Endothelial cell of umbilical vein (primary cell): ENCODE data around the gene PPCDC. TPM values are rescaled to one million over a fixed set of nuclear protein-coding genes. Genes with fewer than 3 reads are reported as not detected.
"Not testable (repeated sequence)": the region's sequence is repeated elsewhere in the genome, so short reads cannot be mapped to it uniquely, and the experiment has no call there.

Experiments
- BruUV-seq: library from RNA; stranded (reverse); fragments of 400-500 nt; replicated peaks from 2 replicates; lab custom pipeline; 2021; lab: Mats Ljungman, UMichigan
- CTCF ChIA-PET: fragments of 300-600, 350-600 bp; sonication (Branson Sonifier 250); formaldehyde crosslinking; loops from one replicate; lab custom pipeline; 2021; ENCODE audit warnings: antibody characterized with exemption, inconsistent platforms; lab: Charles Lee
- POLR2A ChIA-PET: fragments of 300-600, 350-600 bp; sonication (Branson Sonifier 250); formaldehyde crosslinking; loops from one replicate; lab custom pipeline; 2021; ENCODE audit warnings: antibody characterized with exemption, inconsistent platforms; lab: Charles Lee
- DNase-seq: peaks from one replicate; pipeline ENCODE4 v3.0.0-alpha.2; 2011; ENCODE audit warnings: low read depth, low spot score
- FAIRE-seq: peaks from 2 replicates; lab custom pipeline; 2011; peaks lifted over from hg19 to GRCh38; lab: Jason Lieb, UNC
- H2AFZ ChIP-seq: 2 replicates; pipeline ENCODE4 v1.6.0; 2012; ENCODE audit warnings: low read depth, low read length, control low read depth, inconsistent platforms
- H3K27ac ChIP-seq: 2 replicates; pipeline ENCODE4 v1.5.1; 2011; ENCODE audit warnings: low read depth, mild to moderate bottlenecking, control low read depth, low read length, moderate library complexity; ENCODE audit not compliant: insufficient read depth
- H3K27me3 ChIP-seq, 2 experiments: 2 replicates each; pipeline versions ENCODE4 v1.6.0 to v1.6.1; 2011; ENCODE audit warnings: low read length in 2 of 2, mixed read lengths in 1 of 2; ENCODE audit not compliant: control insufficient read depth in 2 of 2, insufficient read depth in 2 of 2
- H3K36me3 ChIP-seq, 2 experiments: 2 replicates in 1 of 2; 3 replicates in 1 of 2; pipeline ENCODE4 v1.5.1; 2011; ENCODE audit warnings: low read length in 2 of 2, mild to moderate bottlenecking in 1 of 2, moderate library complexity in 1 of 2; ENCODE audit not compliant: control insufficient read depth in 2 of 2, insufficient read depth in 2 of 2; ENCODE audit errors: extremely low read depth in 1 of 2
- H3K4me1 ChIP-seq: 3 replicates; pipeline ENCODE4 v1.5.1; 2011; ENCODE audit warnings: mild to moderate bottlenecking, low read length; ENCODE audit not compliant: control insufficient read depth, insufficient read depth; ENCODE audit errors: extremely low read depth
- H3K4me2 ChIP-seq: 2 replicates; pipeline ENCODE4 v1.6.1; 2011; ENCODE audit warnings: low read length, control low read depth, mixed read lengths; ENCODE audit not compliant: insufficient read depth
- H3K4me3 ChIP-seq, 3 experiments: fragments of 200-600 bp in 1 of 3; sonication (generic), shearing (Covaris generic) in 1 of 3; replicated peaks in 1 of 3; 2 replicates each; pipeline ENCODE4 v1.5.1; 2011 to 2016; ENCODE audit warnings: control low read depth in 3 of 3, low read length in 3 of 3, mild to moderate bottlenecking in 2 of 3, inconsistent platforms in 1 of 3, low read depth in 1 of 3, moderate library complexity in 1 of 3; ENCODE audit not compliant: insufficient read depth in 1 of 3
- H3K79me2 ChIP-seq: 2 replicates; pipeline ENCODE4 v1.6.0; 2012; ENCODE audit warnings: low read length, inconsistent platforms; ENCODE audit not compliant: control insufficient read depth, insufficient read depth
- H3K9ac ChIP-seq: replicated peaks from 2 replicates; pipeline ENCODE3; 2011; ENCODE audit warnings: low read length, control low read depth; ENCODE audit not compliant: insufficient read depth; ENCODE audit errors: extremely low read depth
- H3K9me1 ChIP-seq: replicated peaks from 3 replicates; pipeline ENCODE4 v1.6.0; 2011; ENCODE audit warnings: mild to moderate bottlenecking, low read length; ENCODE audit not compliant: control insufficient read depth, insufficient read depth; ENCODE audit errors: extremely low read depth
- H3K9me3 ChIP-seq: replicated peaks from 2 replicates; pipeline ENCODE4 v1.5.1; 2012; ENCODE audit warnings: low read length, inconsistent platforms; ENCODE audit not compliant: control insufficient read depth, insufficient read depth
- H4K20me1 ChIP-seq: replicated peaks from 2 replicates; pipeline ENCODE3; 2011; ENCODE audit warnings: mild to moderate bottlenecking, low read length; ENCODE audit not compliant: control insufficient read depth, insufficient read depth; ENCODE audit errors: extremely low read depth
- EZH2 ChIP-seq: IDR thresholded peaks from 2 replicates; pipeline ENCODE4 v1.6.1; 2012; ENCODE audit warnings: borderline replicate concordance, low read depth, mild to moderate bottlenecking, moderate library complexity, low read length, inconsistent platforms; ENCODE audit not compliant: severe bottlenecking
- POLR2A ChIP-seq: IDR thresholded peaks from 2 replicates; pipeline ENCODE4 v1.6.1; 2012; ENCODE audit warnings: low read depth, mild to moderate bottlenecking, control low read depth, low read length
- dilution Hi-C: fragments of 300-500 bp; cut with MboI; formaldehyde crosslinking; loops from one replicate; pipeline ENCODE4 v1.15.0; 2019; ENCODE audit warnings: low sequenced_read_pairs; ENCODE audit not compliant: extremely low pct_ligation_motif_present
- intact Hi-C: fragments of 100-400 bp; cut with micrococcal nuclease; formaldehyde crosslinking; loops from one replicate; pipeline ENCODE4 v1.10.0; 2022
- polyA plus RNA-seq, 4 experiments: library from polyadenylated mRNA; depleted of rRNA in 3 of 4; stranded (reverse) in 3 of 4; unstranded in 1 of 4; fragments of >200 nt; gene quantifications; 2 replicates each; pipeline versions ENCODE4 v1.2.1 to v1.2.3, GENCODE V29; 2011 to 2012; ENCODE audit warnings: missing spikeins in 1 of 4
- total RNA-seq: library from RNA; stranded (reverse); gene quantifications from 2 replicates; pipeline ENCODE4 v1.2.3, GENCODE V29; 2021
- TF ChIP-seq, protein P1 (sequence below): IDR thresholded peaks from 2 replicates; pipeline ENCODE4 v1.6.1; 2011; ENCODE audit not compliant: insufficient read depth, insufficient read length

PPCDC gene
- total and polyA plus RNA-seq, 2 donors (not counting 3 experiments of a cell fraction or from before 2014, with no cell fraction given): 14.5 to 21.4 TPM

DNA sequence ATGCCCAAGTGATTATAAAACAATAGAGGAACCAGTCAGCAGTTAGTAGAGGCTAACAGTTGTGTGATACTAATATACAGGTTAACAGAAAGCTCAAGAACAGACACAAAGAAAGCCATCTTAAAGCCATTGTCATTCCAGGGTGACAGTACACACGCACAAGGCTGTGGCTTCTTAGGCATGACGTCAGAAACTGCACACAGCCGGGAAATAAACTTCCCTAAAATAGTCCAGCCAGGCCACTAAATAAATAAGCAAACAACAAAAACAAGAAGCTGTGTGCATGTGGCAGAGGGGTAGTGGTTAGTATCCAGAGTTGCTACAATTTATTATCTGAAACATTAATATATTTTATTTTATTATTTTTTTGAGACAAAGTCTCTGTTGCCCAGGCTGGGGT lies 49.8 kb downstream of the PPCDC start:
- FAIRE-seq: no peak
- H3K27ac ChIP-seq: no peak overlapping the region
- CTCF ChIA-PET: interaction anchor here (1.4 kb wide), 1 partner anchor 43 kb away, joined by 3 read pairs; no protein-coding TSS in a partner anchor

DNA sequence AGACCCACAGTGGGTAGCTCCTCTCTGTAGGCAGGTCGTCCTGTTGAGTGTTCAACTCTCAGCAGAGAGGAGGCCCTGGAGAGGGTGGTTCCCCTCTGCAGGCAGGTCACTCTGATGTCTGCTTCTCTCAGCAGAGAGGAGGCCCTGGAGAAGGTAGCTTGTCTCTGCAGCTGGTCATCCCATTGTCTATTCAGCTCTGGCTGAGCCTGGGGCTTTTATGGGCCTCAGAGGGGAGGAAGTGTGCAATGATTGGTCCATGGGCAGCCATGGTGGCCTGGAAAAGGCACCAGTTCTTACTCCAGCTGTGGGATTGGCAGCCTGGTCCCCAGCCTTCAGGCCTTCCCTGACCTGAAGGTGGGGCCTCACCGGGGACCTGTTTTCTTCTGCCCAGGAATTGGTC lies 52.9 kb downstream of the PPCDC start:
- intact Hi-C loops: no loop called here
- POLR2A ChIA-PET: no interaction called here
- no peak overlapping the region for H2AFZ ChIP-seq
- no peaks in the 10 kb centered on the region for H3K79me2 ChIP-seq
- no peak overlapping the region for H3K9ac ChIP-seq
- no peak for FAIRE-seq
- H3K27ac ChIP-seq: no peak overlapping the region
- dilution Hi-C loops: no loop called here
- CTCF ChIA-PET: interaction anchor here (0.5 to 1.0 kb wide), 3 partner anchors 10 to 506 kb away, joined by 3 read pairs; no protein-coding TSS in a partner anchor
- no peaks in the 10 kb centered on the region for H3K9me1 ChIP-seq
- no peak for TF ChIP-seq EZH2
- TF ChIP-seq, protein P1, sequence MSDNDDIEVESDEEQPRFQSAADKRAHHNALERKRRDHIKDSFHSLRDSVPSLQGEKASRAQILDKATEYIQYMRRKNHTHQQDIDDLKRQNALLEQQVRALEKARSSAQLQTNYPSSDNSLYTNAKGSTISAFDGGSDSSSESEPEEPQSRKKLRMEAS: no peak
- H3K4me2 ChIP-seq: no peak overlapping the region
- H3K27me3 ChIP-seq: no peaks in the 10 kb centered on the region
- H4K20me1 ChIP-seq: no peaks in the 10 kb centered on the region
- H3K36me3 ChIP-seq: no peaks in the 10 kb centered on the region
- DNase-seq: no peak
- no peak overlapping the region for H3K4me3 ChIP-seq
- H3K9me3 ChIP-seq: no peaks in the 10 kb centered on the region
- no peaks in the 10 kb centered on the region for H3K4me1 ChIP-seq
- BruUV-seq: no TSS peak

More for the DNA sequence above, 49.8 kb downstream of the PPCDC start:
- Histone ChIP-seq H3K9me3 (no peaks in the 10 kb centered on the region), H3K4me3 (no peak overlapping the region), H2AFZ (no peak overlapping the region), H3K4me1 (no peaks in the 10 kb centered on the region), H3K27me3 (no peaks in the 10 kb centered on the region), H4K20me1 (no peaks in the 10 kb centered on the region), H3K36me3 (no peaks in the 10 kb centered on the region), H3K9ac (no peak overlapping the region), H3K4me2 (no peak overlapping the region), H3K9me1 (no peaks in the 10 kb centered on the region), H3K79me2 (no peaks in the 10 kb centered on the region)
- DNase-seq: no peak
- dilution Hi-C loops: no loop called here
- BruUV-seq: no TSS peak
- TF ChIP-seq POLR2A: no peak
- intact Hi-C loops: no loop called here
- POLR2A ChIA-PET: interaction anchor here (0.5 kb wide), 1 partner anchor 32 kb away, joined by 3 read pairs; no protein-coding TSS in a partner anchor

DNA sequence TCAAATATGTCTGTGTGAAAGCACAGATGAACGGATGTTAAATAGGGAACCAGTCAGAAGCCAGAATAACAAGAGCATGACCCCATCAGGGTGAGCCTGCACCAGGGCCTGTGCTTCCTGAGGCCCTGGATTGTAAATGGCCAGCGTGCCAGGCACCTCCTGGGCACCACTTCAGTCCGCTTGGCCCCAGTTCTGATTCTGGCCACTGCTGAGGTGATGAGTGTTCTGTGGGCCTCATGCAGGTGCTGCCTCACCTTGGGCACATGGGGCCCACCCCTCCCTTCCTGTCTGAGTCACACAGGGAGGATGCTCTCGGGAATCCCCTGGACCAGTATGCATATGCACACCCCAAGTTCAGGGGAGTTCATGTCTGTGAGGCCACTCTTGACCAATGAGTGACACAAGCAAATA lies 54.2 kb downstream of the PPCDC start:
- CTCF ChIA-PET, POLR2A ChIA-PET, H3K9me3 ChIP-seq, H3K79me2 ChIP-seq, H3K36me3 ChIP-seq, H3K27ac ChIP-seq, H3K4me2 ChIP-seq, BruUV-seq, FAIRE-seq, H2AFZ ChIP-seq, H3K4me1 ChIP-seq, DNase-seq, intact Hi-C loops, H4K20me1 ChIP-seq, H3K9ac ChIP-seq, H3K4me3 ChIP-seq, H3K27me3 ChIP-seq, H3K9me1 ChIP-seq, dilution Hi-C loops: not testable (repeated sequence)
